Measurements from ENCODE around the gene TROAP. TPM values are rescaled to one million over a fixed set of nuclear protein-coding genes. Genes with fewer than 3 reads are reported as not detected.

TROAP gene
- total RNA-seq, 6 experiments from 2014 or later = 14.1 to 37.4 (median 34.5) TPM

- peaks cover 36% of the 10 kb centered on the region for H3K4me1 Mint-ChIP-seq (ENCODE audit: low read depth)
- H3K4me3 Mint-ChIP-seq = no peak overlapping the region; the same call in 1 of the 2 replicates
- no peaks in the 10 kb centered on the region for H3K36me3 Mint-ChIP-seq (ENCODE audit: low read depth)
- no peak for DNase-seq
- H3K27ac Mint-ChIP-seq = no peak overlapping the region
- peaks cover 36% of the 10 kb centered on the region for H3K27me3 Mint-ChIP-seq (ENCODE audit: insufficient read depth)
- TF ChIP-seq CTCF (IDR thresholded peaks at IDR 0.05) = no peak
- no peaks in the 10 kb centered on the region for H3K9me3 Mint-ChIP-seq
Measured at GRCh38 chr12:49344486-49345050, 21.5 kb downstream of the TROAP start.

GRCh38 chr12:49345051-49345824, 22.2 kb downstream of the TROAP start:
- no peaks in the 10 kb centered on the region for H3K9me3 Mint-ChIP-seq
- no peaks in the 10 kb centered on the region for H3K36me3 Mint-ChIP-seq (ENCODE audit: low read depth)
- no peak for DNase-seq
- peaks cover 36% of the 10 kb centered on the region for H3K4me1 Mint-ChIP-seq (ENCODE audit: low read depth)
- H3K4me3 Mint-ChIP-seq = peak overlapping the region; percentile 78
- peaks cover 30% of the 10 kb centered on the region for H3K27me3 Mint-ChIP-seq (ENCODE audit: insufficient read depth)
- no peak for TF ChIP-seq CTCF (IDR thresholded peaks at IDR 0.05)
- H3K27ac Mint-ChIP-seq = no peak overlapping the region

- Mint-ChIP-seq H3K4me3 (peak overlapping the region; percentile 78), H3K27ac (no peak overlapping the region), H3K36me3 (ENCODE audit: low read depth) (no peaks in the 10 kb centered on the region), H3K4me1 (ENCODE audit: low read depth) (peaks cover 36% of the 10 kb centered on the region), H3K9me3 (no peaks in the 10 kb centered on the region), H3K27me3 (ENCODE audit: insufficient read depth) (peaks cover 23% of the 10 kb centered on the region; the same call in 1 of the 2 replicates)
- TF ChIP-seq CTCF (IDR thresholded peaks at IDR 0.05) = no peak
- no peak for DNase-seq
Measured at GRCh38 chr12:49345825-49346658, 23.0 kb downstream of the TROAP start.

- no peak for TF ChIP-seq CTCF (IDR thresholded peaks at IDR 0.05)
- H3K4me1 Mint-ChIP-seq (ENCODE audit: low read depth) = peaks cover 36% of the 10 kb centered on the region
- no peak within 1 kb of the TSS for H3K27ac Mint-ChIP-seq
- H3K4me3 Mint-ChIP-seq = peak within 1 kb of the TSS; percentile 78
- H3K36me3 Mint-ChIP-seq (ENCODE audit: low read depth) = no peaks in the 10 kb centered on the region
- no peak for DNase-seq
- H3K9me3 Mint-ChIP-seq = no peaks in the 10 kb centered on the region
- H3K27me3 Mint-ChIP-seq (ENCODE audit: insufficient read depth) = peaks cover 16% of the 10 kb centered on the region; the same call in 1 of the 2 replicates
Measured at GRCh38 chr12:49346659-49347310, 23.7 kb downstream of the TROAP start, which contains the start of gene DNAJC22. Gene DNAJC22 (plus strand): TSS chr12:49346888. CDS start chr12:49348873, 1,985 bp downstream.

Measured in HFFc6 (cell line).